HCT116 (cell line): ENCODE results near the gene PTPN18. TPM values are rescaled to one million over a fixed set of nuclear protein-coding genes. Genes with fewer than 3 reads are reported as not detected.

Experiments used
- ATAC-seq: fragments of 200-7000 bp; cut with Tn5 transposase; 2 replicates; pipeline ENCODE4 v1.9.1; 2020; ENCODE audit warnings: mild to moderate bottlenecking, moderate library complexity
- BruUV-seq: library from RNA; stranded (reverse); fragments of 400-500 nt; replicated peaks from 2 replicates; lab custom pipeline; 2021; lab: Mats Ljungman, UMichigan
- CTCF ChIA-PET: fragments of 300-600 bp; sonication (Branson Sonifier 250); formaldehyde crosslinking; loops from one replicate; lab custom pipeline; 2021; ENCODE audit warnings: antibody characterized with exemption; lab: Charles Lee
- POLR2A ChIA-PET: fragments of 300-600, 350-600 bp; sonication (Branson Sonifier 250); formaldehyde crosslinking; loops from one replicate; lab custom pipeline; 2021; ENCODE audit warnings: antibody characterized with exemption; lab: Charles Lee
- RAD21 ChIA-PET, 2 experiments: fragments of 300-600 bp; sonication (Branson Sonifier 250); formaldehyde crosslinking; loops; one replicate each; lab custom pipeline; 2023; ENCODE audit warnings: low total read pairs in 2 of 2; ENCODE audit not compliant: uncharacterized antibody in 2 of 2, unreplicated experiment in 2 of 2, low non-redundant PET in 1 of 2; lab: Charles Lee
- DNase-seq: peaks from one replicate; pipeline ENCODE4 v3.0.0-alpha.2; 2010; ENCODE audit warnings: low read depth, low spot score
- H2AFZ ChIP-seq: fragments of 200-600 bp; shearing (Covaris generic), sonication (generic); 2 replicates; pipeline ENCODE4 v1.6.1; 2017; ENCODE audit warnings: low read depth, mixed run types, mixed read lengths, antibody characterized with exemption, low read length; ENCODE audit not compliant: poor library complexity, severe bottlenecking
- H3K27ac ChIP-seq: 2 replicates; pipeline ENCODE4 v1.5.1; 2012; ENCODE audit warnings: low read depth, low read length
- H3K27me3 ChIP-seq: fragments of 200-600 bp; sonication (generic); 2 replicates; pipeline ENCODE4 v1.6.1; 2016; ENCODE audit warnings: mixed run types, low read length, mixed read lengths; ENCODE audit not compliant: insufficient read depth
- H3K36me3 ChIP-seq, 2 experiments: fragments of 200-500 bp in 1 of 2; fragments of 200-600 bp in 1 of 2; sonication (Bioruptor generic) in 1 of 2; sonication (generic) in 1 of 2; 2 replicates each; pipeline versions ENCODE4 v1.5.1 to v1.6.1; 2014 to 2016; ENCODE audit warnings: low read length in 2 of 2, inconsistent platforms in 1 of 2, mixed read lengths in 1 of 2, mixed run types in 1 of 2; ENCODE audit not compliant: insufficient read depth in 2 of 2, control insufficient read depth in 1 of 2
- H3K4me1 ChIP-seq, 2 experiments: fragments of 200-600 bp in 1 of 2; sonication (generic) in 1 of 2; 2 replicates each; pipeline versions ENCODE4 v1.5.1 to v1.6.1; 2012 to 2017; ENCODE audit warnings: low read length in 2 of 2, inconsistent platforms in 1 of 2, mild to moderate bottlenecking in 1 of 2, mixed read lengths in 1 of 2, mixed run types in 1 of 2, moderate library complexity in 1 of 2; ENCODE audit not compliant: insufficient read depth in 2 of 2, control insufficient read depth in 1 of 2
- H3K4me2 ChIP-seq: fragments of 200-600 bp; sonication (generic); 2 replicates; pipeline ENCODE4 v1.6.1; 2017; ENCODE audit warnings: mixed run types, low read length, mixed read lengths
- H3K4me3 ChIP-seq, 2 experiments: fragments of 200-600 bp in 1 of 2; sonication (generic) in 1 of 2; replicated peaks in 1 of 2; 2 replicates each; pipeline ENCODE4 v1.5.1; 2011 to 2016; ENCODE audit warnings: low read length in 2 of 2, control low read depth in 1 of 2, low read depth in 1 of 2, mild to moderate bottlenecking in 1 of 2, mixed read lengths in 1 of 2, mixed run types in 1 of 2
- H3K79me2 ChIP-seq: fragments of 200-600 bp; sonication (generic); 2 replicates; pipeline ENCODE4 v1.6.1; 2017; ENCODE audit warnings: mild to moderate bottlenecking, mixed run types, low read length, moderate library complexity, mixed read lengths; ENCODE audit not compliant: insufficient read depth
- H3K9ac ChIP-seq: fragments of 200-600 bp; sonication (generic); 2 replicates; pipeline ENCODE4 v1.6.1; 2016; ENCODE audit warnings: low read length, mixed read lengths
- H3K9me2 ChIP-seq: fragments of 200-600 bp; sonication (generic), shearing (Covaris generic); 2 replicates; pipeline ENCODE4 v1.6.1; 2017; ENCODE audit warnings: mixed run types, mild to moderate bottlenecking, moderate library complexity; ENCODE audit not compliant: insufficient read depth
- H3K9me3 ChIP-seq, 2 experiments: fragments of 200-500 bp in 1 of 2; fragments of 200-600 bp in 1 of 2; sonication (Bioruptor generic) in 1 of 2; sonication (generic) in 1 of 2; 2 replicates each; pipeline ENCODE4 v1.6.1; 2014 to 2017; ENCODE audit warnings: low read length in 2 of 2, mixed read lengths in 2 of 2, inconsistent platforms in 1 of 2, low read depth in 1 of 2, mild to moderate bottlenecking in 1 of 2, mixed run types in 1 of 2, moderate library complexity in 1 of 2; ENCODE audit not compliant: control insufficient read depth in 1 of 2, insufficient read depth in 1 of 2
- H4K20me1 ChIP-seq: fragments of 200-600 bp; sonication (generic), shearing (Covaris generic); 2 replicates; pipeline ENCODE4 v1.6.1; 2017; ENCODE audit warnings: mixed run types, mild to moderate bottlenecking, moderate library complexity; ENCODE audit not compliant: insufficient read depth
- CTCF ChIP-seq, 3 experiments: fragments of 200-600 bp in 1 of 3; sonication (generic) in 1 of 3; IDR thresholded peaks in 2 of 3; conservative IDR thresholded peaks in 1 of 3; 2 replicates each; pipeline ENCODE4 v1.5.1; 2012 to 2017; ENCODE audit warnings: low read depth in 2 of 3, low read length in 2 of 3, antibody characterized with exemption in 1 of 3, borderline replicate concordance in 1 of 3, control low read depth in 1 of 3, mild to moderate bottlenecking in 1 of 3, mixed read lengths in 1 of 3, mixed run types in 1 of 3, moderate library complexity in 1 of 3; ENCODE audit not compliant: insufficient read depth in 1 of 3
- ELF1 ChIP-seq: IDR thresholded peaks from 2 replicates; pipeline ENCODE4 v1.6.1; 2012; ENCODE audit warnings: low read depth, borderline replicate concordance
- EZH2phosphoT487 ChIP-seq: fragments of 200-600 bp; IDR thresholded peaks from 2 replicates; pipeline ENCODE4 v1.6.1; 2018; ENCODE audit warnings: antibody characterized with exemption, borderline replicate concordance
- JUND ChIP-seq: IDR thresholded peaks from 2 replicates; pipeline ENCODE4 v1.6.1; 2012
- MAX ChIP-seq: IDR thresholded peaks from 2 replicates; pipeline ENCODE4 v1.6.1; 2012
- SIN3A ChIP-seq: IDR thresholded peaks from 2 replicates; pipeline ENCODE4 v1.6.1; 2012; ENCODE audit warnings: low read depth
- YY1 ChIP-seq: IDR thresholded peaks from 2 replicates; pipeline ENCODE4 v1.6.1; 2011; ENCODE audit warnings: low read length, low read depth, moderate library complexity, mild to moderate bottlenecking; ENCODE audit not compliant: insufficient replicate concordance; ENCODE audit errors: extremely low read depth
- intact Hi-C: fragments of 100-400 bp; cut with micrococcal nuclease; formaldehyde crosslinking; loops from 2 replicates; pipeline ENCODE4 v1.10.0; 2022
- total RNA-seq: library from RNA; stranded (reverse); gene quantifications from one replicate; pipeline ENCODE4 v1.2.1, GENCODE V29; 2021; ENCODE audit not compliant: unreplicated experiment

PTPN18 gene
- total RNA-seq, 1 experiment from 2014 or later: 52.4 TPM

GRCh38 chr2:130375291-130376266 lies 19.7 kb downstream of the PTPN18 start:
- intact Hi-C loops: no loop called here
- Histone ChIP-seq H3K9me3 (no peaks in the 10 kb centered on the region), H3K79me2 (0 out of 2 replicates have a peak, but pooled peaks cover 7% of the 10 kb centered on the region), H3K9me2 (no peaks in the 10 kb centered on the region), H2AFZ (no peak overlapping the region), H3K4me3 (no peak overlapping the region), H3K27ac (no peak overlapping the region), H3K9ac (no peak overlapping the region), H4K20me1 (no peaks in the 10 kb centered on the region), H3K36me3 (peaks cover 0 to 6% of the 10 kb centered on the region in 2 experiments; a peak in 1 of 4 replicates), H3K4me2 (peak overlapping the region; percentile 45), H3K27me3 (no peaks in the 10 kb centered on the region), H3K4me1 (peaks cover 17 to 32% of the 10 kb centered on the region in 2 experiments; a peak in 3 of 4 replicates)
- no peak for DNase-seq
- ChIA-PET POLR2A (interaction anchor here (0.5 kb wide), 1 partner anchor 11 kb away, joined by 3 read pairs; no protein-coding TSS in a partner anchor), RAD21 (no interaction called here), CTCF (no interaction called here)
- BruUV-seq: no TSS peak
- TF ChIP-seq ELF1 (no peak), JUND (no peak), MAX (no peak), SIN3A (no peak), EZH2phosphoT487 (no peak)
- ATAC-seq: no peak

- no peak overlapping the region for H2AFZ ChIP-seq
- no peak overlapping the region for H3K4me3 ChIP-seq
- no peaks in the 10 kb centered on the region for H4K20me1 ChIP-seq
- H3K36me3 ChIP-seq: peaks cover 0 to 6% of the 10 kb centered on the region in 2 experiments; a peak in 1 of 4 replicates
- H3K9me2 ChIP-seq: no peaks in the 10 kb centered on the region
- H3K4me2 ChIP-seq: no peak overlapping the region
- DNase-seq: no peak
- H3K79me2 ChIP-seq: 0 out of 2 replicates have a peak, but pooled peaks cover 7% of the 10 kb centered on the region
- H3K9me3 ChIP-seq: no peaks in the 10 kb centered on the region
- ATAC-seq: no peak
- peaks cover 12 to 28% of the 10 kb centered on the region in 2 experiments; a peak in 3 of 4 replicates for H3K4me1 ChIP-seq
- intact Hi-C loops: no loop called here
- ChIA-PET POLR2A (interaction anchor here (0.5 kb wide), 1 partner anchor 10 kb away, joined by 3 read pairs; no protein-coding TSS in a partner anchor), RAD21 (no interaction called here), CTCF (no interaction called here)
- TF ChIP-seq YY1: no peak
- TF ChIP-seq CTCF (IDR thresholded peaks at IDR 0.05 in 2 of 3, conservative IDR thresholded peaks at IDR 0.05 in 1 of 3; ENCODE audit: borderline replicate concordance in 1 of 3, insufficient read depth in 1 of 3, low read depth in 2 of 3, low read length in 2 of 3): peak in 2 of 3 experiments; percentile 12 to 18; a peak in 2 of 6 replicates
- BruUV-seq: no TSS peak
- no peak overlapping the region for H3K27ac ChIP-seq
- H3K27me3 ChIP-seq: no peaks in the 10 kb centered on the region
- no peak overlapping the region for H3K9ac ChIP-seq
Observed at GRCh38 chr2:130376433-130377293, 20.8 kb downstream of the PTPN18 start.
